HK-2 (cell line): ENCODE results near the gene ATP5F1D.
A peak's percentile ranks its signal among the peaks of the same experiment; 100 is the strongest.

Experiments
- DNase-seq: peaks from one replicate; pipeline ENCODE4 v3.0.0-alpha.2; 2018; ENCODE audit not compliant: unreplicated experiment

The ATP5F1D gene

DNA sequence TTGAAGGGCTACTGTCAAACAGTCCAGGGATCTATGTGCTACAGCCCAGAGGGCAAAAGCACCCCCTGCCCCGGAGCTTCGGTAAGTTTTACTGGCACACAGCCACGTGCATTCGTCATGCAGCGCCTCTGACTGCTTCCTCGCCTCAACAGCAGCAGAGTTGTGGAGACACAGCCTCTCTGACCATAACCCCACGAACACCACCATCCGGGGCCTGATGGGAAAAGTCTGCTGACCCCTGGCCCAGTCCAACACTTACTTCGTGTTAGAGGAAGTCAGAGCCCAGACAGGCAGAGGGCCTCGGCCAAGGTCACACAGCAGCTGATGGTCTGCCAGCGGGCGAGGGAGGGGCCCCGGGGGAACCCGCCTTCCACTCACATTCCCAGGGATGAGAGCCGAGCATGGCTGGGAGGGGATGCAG, 8.9 kb upstream of the ATP5F1D start:
- DNase-seq, result no peak

DNA sequence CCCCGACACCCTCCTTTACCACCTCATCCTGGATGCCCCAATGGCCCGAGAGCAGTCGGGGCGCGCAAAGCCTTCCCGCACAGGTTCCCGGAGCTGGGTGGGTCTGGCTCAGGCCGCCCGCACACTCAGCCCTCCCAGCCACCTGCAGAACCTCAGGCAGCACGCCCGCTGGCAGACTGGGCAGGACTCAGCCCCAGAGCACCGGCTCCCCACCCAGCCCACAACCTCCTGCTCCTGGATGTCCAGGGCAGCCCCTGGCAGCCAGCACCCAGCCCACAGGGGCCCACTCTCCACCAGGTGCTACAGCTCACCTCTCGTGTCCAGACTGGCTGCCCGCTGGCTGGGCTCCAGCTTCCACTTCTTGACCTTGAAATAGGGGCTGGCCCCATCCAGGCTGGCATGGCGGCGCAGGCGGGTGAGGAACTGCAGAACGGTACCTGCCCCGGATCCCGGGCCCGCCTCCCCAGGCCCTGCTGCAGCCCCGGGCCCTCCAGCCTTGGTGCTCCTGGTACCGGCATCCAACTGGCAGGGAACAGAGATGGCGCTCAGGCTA, 8.4 kb upstream of the ATP5F1D start:
- DNase-seq, result no peak

DNA sequence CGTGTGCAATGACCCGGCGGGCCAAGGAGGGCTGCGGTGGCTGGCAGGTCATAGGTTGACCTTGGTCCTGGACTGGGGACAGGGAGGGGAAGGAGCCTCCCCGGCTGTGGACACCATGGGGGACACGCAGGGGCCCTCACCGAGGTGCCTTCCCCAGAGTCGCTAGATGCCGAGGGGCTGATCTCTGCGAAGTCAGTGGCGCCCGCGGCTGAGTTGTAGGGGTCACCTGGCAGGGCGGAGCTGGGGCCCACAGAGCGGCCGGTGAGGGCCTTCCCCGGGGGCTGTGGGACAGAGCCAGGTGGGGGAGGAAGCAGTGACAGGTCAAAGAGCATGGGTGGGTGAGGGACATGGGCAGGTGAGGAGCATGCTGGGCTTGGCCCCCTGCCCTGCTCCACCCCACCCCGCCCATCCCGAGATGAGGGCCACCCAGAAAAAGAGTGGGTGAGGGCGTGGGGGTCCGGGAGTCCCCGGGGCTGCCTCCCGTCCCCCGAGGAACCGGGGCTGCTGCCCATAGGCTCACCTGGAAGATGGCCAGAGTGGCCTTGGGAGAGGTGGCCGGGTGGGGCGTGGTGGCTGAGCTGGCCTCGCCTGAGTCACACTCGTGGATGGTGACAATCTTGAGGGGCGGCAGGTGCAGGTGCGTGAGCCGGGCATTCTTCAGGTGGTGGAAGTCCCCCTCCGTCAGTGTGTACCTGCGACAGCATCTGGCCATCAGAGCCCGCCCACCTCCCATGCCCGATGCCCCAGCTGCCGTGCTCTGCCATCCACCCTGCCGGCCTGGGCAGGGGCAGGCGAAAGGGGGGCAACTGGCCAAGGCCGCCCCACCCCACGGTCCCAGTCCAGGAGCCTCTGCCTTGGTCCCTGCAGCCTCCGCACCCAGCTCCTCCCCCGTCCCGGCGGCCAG, 7.2 kb upstream of the ATP5F1D start:
- DNase-seq, result no peak

DNA sequence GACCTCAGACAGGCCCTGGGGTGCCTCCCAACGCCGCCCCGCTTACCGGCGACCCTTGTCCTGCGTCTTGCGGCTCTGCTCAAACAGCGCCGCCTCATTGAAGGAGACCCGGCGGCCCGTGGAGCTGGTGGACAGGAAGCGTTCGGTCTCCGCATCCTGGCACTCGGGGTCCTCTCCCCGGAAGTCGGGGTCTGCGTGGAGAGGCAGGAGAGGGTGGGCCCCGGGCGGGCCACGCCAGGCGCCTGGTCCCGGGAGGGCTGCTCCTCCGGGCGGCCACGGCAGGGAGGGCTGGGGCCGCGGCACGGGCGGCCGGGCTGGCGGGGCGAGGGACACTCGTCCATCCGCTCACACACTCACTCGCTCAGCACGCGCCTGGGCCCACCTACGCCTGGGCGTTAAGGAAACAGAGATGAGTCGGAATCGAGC, 6.6 kb upstream of the ATP5F1D start:
- DNase-seq, result no peak

DNA sequence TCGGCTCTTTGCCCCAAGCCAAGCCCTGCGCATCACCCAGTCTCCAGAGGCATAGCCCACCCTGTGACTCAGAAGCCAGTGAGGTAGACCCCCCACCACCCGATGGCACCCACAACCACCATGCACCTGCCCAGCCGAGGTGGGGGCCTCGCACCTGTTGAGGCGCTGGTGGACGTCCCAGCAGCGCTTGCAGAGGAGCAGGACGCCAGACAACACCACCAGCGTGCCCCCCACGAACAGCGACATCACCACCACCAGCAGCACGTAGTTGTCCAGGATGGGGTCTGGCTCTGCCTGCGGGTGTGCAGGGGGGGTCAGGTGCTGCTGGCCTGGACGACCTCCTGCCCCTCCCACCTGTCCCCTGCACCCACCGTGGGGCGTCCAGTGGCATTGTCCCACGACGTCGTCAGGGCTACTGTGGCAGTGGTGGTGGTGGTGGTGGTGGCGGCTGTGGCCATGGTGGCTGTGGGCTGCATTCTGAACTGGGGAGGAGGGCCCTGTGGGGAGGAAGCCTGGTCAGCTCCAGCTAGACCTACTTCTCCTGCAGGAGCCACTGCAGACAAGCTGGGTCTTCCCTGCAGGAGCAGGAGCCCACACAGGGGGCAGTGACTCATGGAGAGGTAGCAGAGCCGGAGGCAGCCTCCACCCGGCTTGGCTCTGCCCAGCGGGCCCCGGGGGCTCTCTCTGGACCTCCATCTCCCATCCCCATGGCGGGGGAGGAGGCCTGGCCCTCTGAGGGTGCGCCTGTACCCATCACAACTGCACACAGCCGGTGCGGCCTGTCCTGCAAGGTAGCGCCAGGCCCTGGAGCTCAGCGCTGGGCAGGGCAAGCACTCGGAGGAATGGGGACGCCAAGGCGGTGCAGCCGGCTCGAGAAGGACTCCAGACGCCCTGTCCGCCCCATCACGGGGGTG, 5.7 kb upstream of the ATP5F1D start:
- no peak for DNase-seq

DNA sequence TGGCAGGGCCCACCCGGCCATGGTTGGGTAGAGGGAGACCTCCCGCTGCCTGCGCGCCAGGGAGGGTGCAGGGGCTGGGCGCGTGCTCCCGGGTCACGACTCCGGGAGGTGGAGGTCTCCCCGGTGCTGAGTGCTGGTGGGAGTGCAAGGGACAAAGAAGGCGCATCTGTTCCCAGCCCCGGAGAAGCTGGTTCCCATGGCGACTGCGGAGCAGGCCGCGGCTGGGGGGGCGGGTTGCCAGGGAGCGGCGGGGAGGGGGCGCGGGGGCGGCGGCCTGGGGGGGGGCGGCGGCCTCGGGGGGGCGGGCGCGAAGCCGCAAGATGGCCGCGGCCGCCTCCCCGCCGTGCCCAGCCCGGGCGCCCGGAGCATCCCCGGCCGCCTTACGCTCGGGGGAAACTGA, 5.0 kb upstream of the ATP5F1D start:
- DNase-seq, result no peak

DNA sequence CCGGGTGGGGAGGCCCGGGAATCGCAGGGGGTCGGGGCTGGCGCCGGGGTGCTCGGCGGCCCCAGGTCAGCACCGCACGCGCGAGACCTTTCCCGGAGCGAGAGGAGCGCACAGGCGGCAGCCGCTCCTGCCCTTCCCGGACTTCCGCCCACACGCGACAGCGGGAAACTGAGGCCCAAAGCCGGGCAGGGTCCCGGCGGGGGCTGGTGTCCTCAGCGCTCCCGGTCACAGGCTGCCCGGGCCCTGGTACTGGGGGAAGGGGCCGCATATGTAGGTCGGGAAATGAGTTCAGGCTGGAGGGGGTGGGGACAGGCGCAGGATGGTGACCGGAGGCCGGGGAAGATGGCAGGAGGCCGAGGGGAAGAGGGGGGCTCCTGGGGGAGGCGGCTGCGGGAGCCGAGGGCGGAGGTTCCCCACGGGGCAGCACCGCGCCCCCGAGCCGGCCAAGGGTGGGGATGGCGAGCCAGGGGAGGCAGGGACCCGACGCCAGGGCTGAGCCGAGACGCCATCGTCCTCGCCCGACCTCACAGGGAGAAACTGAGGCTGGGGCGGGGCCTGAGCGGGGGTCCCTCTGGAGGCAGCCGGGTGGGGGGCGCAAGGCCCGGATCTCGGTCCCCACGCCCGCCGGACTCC, 4.4 kb upstream of the ATP5F1D start:
- no peak for DNase-seq

DNA sequence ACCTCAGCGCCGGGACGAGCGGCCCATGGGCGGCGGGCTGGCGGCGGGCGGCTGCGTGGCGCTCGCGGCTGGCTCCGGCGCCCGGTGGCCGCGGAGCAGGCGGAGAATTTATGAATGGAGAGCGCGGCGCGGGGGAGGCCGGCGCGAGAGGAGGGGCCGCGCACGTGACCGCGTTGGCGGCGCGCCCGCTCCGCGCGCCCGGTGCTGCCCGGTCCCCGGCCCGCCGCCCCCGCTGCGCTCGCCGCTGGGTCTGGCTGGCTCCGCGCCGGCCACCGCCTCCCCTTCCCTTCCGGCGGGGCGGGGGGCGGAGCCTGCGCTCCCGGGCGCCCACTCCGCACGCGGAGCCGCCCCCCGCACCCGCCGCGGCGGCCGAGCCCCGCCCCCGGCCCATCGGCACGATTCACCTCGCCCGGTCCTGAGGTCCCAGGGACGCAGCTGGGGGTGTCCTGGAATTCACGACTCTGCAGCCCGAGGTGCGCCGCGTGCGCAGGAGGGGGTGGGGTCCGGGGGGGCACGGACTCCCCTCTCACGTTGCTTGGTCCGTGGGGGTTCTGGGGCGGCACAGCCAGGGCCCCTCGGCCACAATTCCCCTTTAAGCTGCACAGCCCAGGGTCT, 3.7 kb upstream of the ATP5F1D start, which contains the start of gene CBARP:
CBARP (minus strand) TSS at position 252 of the 615 bp plus-strand sequence. CDS start 1,905 bp downstream, outside the sequence.
- peak; percentile 47 for DNase-seq

DNA sequence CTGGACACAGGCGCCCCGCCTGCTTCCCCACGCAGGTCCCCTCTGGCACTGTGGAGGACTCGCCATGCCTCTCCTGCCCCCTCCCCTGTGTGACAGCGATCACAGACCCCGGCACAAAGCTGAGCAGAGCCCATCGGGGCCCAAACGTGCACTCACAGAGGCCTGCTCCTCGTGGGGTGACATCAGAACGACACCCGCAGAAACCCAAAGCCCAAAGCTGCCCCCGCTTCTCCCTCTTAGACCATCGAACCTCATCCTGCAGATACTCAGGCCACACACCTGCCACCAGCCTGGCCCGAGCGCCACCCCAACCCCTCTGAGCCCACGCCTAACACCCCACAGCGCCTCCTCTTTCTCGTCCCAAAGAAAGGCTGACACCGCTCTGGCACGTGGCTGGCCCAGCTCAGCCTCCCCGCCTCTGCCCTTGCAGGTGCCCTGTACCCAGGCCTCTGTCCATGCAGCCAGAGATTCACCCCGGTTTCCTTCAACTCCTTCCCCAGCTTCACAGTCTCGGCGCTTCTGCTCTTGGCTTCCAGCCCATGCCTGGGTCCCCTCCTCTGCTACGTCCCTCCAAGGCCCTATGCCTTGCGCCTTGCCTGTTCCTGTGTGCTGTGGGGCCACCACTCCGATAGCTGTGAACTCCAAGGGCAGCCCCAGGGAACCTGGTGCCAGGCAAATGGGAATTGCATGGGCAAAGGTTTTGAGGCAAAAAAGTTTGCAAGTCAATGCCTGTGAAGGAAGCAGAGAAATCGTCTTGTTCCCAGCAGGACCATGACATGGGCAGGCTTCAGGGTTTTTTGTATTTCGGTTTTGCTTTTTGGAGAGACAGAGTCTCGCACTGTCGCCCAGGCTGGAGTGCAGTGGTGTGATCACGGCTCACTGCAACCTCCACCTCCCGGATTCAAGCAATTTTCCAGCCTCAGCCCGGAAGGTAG, 2.9 kb upstream of the ATP5F1D start:
- DNase-seq, result no peak

DNA sequence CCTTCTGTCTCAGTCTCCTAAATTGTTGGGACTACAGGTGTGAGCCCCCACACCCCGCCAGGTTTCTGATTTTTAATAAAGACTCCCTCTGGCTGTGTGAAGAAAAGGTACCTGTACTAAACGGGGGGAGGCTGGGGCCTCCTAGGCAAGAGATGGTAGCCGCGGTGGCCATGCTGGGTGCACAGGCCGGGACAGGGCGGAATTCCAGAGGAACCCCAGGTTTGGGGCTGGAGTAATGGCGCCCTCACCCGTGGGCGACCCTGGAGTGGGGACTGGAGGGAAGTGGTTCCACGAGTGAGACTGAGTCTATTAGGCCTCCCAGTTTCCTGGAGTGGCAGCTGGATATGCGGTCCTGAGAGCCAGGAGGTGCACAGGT, 2.1 kb upstream of the ATP5F1D start:
- DNase-seq, result no peak

DNA sequence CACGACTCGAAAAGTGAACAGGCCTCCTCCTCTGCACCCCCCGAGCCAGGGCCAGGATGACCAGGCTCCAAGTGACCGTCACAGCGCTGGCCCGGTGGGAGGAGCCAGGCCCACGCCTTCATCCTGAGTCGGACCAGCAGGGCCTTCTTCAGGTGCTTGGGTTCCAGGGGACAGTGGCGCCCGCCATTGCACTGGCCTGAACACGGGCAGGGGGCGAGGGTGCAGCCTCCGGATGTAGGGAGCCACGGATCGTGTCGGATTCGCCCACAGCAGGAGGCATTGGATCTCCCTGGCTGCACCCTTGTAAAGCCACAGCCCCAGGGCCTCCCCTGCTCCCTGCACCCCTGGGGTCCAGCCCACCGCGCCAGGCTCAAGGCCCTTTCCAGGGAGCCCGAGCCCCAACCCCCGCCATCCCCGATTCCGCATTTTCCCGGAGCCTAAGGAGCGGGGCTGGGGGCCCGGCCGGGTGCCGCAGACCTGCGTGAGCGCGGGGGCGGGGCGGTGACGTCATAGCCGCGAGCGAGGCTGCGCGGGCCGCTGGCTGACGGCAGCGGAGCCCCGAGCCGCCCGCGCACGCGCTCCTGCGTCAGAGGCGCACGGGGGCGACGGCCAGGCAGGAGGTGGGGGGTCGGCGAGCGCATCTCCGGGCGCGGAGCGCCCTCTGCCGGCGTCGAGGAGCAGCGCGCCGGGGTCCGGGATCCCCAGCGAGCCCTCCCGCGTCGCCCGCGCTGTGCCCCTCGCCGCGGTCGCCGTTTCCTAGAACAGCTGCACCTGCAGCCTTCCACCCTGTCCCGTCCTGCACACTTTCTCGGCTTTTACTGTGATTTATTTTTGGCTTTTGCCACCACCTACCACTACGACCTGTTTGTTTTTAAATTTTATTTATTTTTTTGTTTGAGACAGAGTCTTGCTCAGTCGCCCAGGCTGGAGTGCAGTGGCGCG, 1.5 kb upstream of the ATP5F1D start:
- DNase-seq, result peak; percentile 82

DNA sequence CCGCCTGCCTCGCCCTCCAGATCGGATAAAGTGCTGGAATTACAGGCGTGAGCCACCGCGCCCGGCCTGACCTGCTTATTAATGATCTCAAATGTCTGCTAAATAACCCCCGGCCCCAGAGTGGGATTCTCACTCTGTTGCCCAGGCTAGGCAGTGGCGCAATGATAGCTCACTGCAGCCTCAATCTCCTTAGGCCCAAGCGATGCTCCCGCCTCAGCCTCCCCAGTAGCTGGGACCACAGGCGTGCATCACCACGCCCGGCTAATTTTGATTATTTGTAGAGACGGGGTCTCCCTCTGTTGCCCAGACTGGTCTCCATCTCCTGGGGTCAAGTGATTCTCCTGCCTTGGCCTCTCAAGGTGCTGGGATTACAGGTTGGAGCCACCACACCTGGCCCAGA, 626 bp upstream of the ATP5F1D start:
- no peak for DNase-seq

DNA sequence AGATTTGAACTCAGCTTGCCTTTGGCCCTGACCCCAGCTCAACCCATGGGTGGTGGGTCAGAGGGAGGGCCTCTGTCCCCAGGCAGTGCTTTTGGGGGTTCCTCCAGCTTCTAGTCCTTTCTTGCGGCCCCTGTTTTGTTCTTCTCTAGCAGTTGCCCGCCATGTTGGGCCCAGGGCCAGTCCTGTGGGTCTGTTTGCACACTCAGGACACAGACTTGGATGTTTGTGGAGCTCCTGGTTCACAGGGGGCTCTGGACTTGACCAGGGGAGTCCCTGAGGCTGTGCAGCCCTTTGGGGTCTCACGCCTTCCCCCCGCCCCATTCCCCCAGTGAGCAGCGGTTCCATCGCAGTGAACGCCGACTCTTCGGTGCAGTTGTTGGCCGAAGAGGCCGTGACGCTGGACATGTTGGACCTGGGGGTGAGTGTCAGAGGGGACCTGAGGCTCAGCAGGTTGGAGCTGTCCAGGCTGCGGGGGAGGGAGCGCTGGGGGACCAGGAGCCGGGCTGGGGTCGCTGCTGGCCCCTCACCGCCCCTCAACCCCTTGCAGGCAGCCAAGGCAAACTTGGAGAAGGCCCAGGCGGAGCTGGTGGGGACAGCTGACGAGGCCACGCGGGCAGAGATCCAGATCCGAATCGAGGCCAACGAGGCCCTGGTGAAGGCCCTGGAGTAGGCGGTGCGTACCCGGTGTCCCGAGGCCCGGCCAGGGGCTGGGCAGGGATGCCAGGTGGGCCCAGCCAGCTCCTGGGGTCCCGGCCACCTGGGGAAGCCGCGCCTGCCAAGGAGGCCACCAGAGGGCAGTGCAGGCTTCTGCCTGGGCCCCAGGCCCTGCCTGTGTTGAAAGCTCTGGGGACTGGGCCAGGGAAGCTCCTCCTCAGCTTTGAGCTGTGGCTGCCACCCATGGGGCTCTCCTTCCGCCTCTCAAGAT, 2.5 kb downstream of the ATP5F1D start:
- peak; percentile 77 for DNase-seq

DNA sequence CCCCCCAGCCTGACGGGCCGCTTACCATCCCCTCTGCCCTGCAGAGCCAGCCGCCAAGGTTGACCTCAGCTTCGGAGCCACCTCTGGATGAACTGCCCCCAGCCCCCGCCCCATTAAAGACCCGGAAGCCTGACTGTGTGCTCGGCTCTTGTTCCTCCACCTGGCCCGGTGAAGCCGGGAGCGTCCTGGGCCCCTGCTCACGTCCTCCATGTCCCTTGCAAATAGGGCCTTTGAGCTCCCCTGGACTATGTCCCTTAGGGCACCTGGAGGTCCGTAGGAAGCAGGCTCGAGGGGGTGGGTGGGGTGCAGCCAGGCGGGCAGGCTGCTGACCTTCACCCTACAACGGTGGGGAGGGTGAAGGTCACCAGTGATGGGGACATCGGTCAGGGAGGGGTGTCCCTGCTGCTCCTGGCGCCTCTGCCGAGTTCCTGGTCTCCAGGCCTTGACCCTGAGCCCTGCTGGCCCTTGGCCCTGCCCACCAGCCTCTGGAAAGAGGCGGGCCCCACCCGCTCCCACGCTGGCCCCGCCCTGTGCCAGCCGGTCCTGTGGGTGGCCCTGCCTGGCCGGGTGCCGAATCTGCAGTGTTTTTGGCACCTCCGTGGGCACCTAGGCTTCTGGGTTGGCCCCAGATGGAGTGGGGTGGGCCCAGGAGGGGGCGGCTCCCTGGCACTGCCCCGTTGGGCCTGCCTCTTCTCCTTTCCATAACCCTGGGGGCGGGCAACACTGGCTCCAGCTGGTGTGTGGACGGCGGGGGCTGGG, 3.3 kb downstream of the ATP5F1D start:
- no peak for DNase-seq

DNA sequence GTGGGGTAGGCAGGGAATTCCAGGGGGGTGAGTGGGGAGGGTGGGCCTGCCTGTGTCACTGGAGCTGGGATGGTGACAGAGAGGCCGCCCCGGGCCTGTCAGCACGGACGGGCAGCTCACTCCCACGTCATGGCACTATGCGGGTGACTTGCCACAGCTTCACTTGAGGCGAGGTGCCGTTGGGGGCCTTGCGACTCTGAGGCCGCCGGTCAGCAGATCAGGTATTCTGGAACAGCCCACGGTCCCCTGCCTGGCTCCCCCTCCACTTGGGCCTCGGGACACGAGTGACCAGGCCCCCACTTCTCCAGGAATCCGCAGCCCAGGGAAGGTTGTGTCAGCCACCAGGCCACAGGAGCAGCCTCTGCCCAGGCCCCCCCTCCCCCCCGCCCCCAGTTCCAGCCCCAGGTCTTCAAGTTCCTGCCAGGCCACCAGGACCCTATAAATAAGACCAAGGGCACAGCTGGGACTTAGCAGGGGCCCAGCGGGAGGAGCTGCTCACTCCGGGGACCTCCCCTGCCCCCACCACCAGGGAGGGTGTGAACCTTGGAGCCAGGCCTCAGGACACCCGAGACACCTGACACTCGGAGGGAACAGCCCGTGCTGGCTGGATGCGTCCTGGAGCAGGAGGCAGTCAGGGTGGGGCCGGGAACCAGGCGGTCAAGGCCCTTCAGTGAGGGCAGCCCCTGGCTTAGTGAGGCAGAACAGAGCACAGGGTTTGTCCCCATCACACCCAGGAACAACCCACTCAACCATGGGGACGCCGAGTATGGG, 4.1 kb downstream of the ATP5F1D start:
- no peak for DNase-seq
